Activated CD4-positive, alpha-beta memory T cell treated with anti-CD3 and anti-CD28 coated beads for 36 hours (primary cell): ENCODE data around the gene PGBD5. TPM values are rescaled to one million over a fixed set of nuclear protein-coding genes. Genes with fewer than 3 reads are reported as not detected.

Experiments
- CTCF ChIA-PET: fragments of 350-600 bp; sonication (Branson Sonifier 250); formaldehyde crosslinking; loops from one replicate; lab custom pipeline; 2021; ENCODE audit warnings: antibody characterized with exemption, inconsistent platforms; lab: Charles Lee
- POLR2A ChIA-PET: fragments of 350-600 bp; sonication (Branson Sonifier 250); formaldehyde crosslinking; loops from one replicate; lab custom pipeline; 2021; ENCODE audit warnings: antibody characterized with exemption; lab: Charles Lee
- DNase-seq: peaks from one replicate; pipeline ENCODE4 v3.0.0-alpha.2; 2020
- H3K27ac Mint-ChIP-seq: one replicate; pipeline ENCODE4 v1.8.0; 2021; ENCODE audit warnings: mixed read lengths
- H3K27me3 Mint-ChIP-seq: one replicate; pipeline ENCODE4 v1.8.0; 2021; ENCODE audit warnings: mixed read lengths
- H3K36me3 Mint-ChIP-seq: one replicate; pipeline ENCODE4 v1.8.0; 2021; ENCODE audit warnings: mixed read lengths
- H3K4me1 Mint-ChIP-seq: one replicate; pipeline ENCODE4 v1.8.0; 2021; ENCODE audit warnings: low read depth, mixed read lengths
- H3K4me3 Mint-ChIP-seq: one replicate; pipeline ENCODE4 v1.8.0; 2021; ENCODE audit warnings: mild to moderate bottlenecking, mixed read lengths
- H3K9me3 Mint-ChIP-seq: one replicate; pipeline ENCODE4 v1.8.0; 2021; ENCODE audit warnings: mixed read lengths
- intact Hi-C: fragments of 100-400 bp; cut with micrococcal nuclease; formaldehyde crosslinking; loops from one replicate; pipeline ENCODE4 v1.15.1; 2023
- total RNA-seq, 2 experiments: library from RNA; stranded (reverse); gene quantifications; one replicate each; pipeline ENCODE4 v1.2.3, GENCODE V29; 2021

The PGBD5 gene
- total RNA-seq, 2 experiments from 2014 or later = 0.02 TPM; not detected in 1

DNA sequence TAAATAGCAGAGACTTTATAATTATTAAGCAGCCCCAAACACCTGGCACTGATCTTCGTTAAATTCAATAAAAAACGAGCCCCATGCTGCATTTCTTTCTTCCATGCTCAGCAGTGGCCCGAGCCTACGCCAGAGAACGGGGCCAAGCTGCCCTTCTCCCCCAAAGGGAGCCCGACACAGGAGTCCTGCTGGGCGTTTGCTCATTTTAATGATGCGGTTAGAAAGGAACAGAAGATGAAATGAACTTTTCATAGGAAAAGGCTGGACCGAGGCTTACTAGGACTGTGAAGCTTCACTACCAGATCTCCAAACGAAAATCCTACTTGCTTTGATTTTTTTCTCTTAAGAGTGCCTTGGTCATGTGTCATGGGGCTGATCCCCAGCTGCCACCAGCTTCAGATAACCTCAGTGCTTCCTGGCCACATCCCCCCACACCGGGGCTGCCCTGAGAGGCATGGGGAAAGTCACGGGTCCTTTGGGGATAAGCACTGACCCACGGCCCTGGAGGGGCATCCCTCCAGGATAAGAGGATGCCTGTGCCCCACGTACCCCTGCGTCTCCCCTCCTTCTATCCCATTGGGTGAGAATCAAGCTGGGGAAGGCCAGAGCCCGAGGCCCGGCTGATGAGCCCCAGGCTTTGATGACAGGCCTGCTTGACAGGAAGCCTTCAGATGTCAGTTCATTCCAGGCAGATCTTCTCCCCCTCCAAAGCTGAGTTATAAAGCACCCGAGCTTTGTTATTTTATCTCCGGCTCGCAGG is 34.2 kb downstream of the PGBD5 start:
- Mint-ChIP-seq H3K9me3 (no peaks in the 10 kb centered on the region), H3K4me1 (no peaks in the 10 kb centered on the region), H3K4me3 (no peak overlapping the region), H3K36me3 (no peaks in the 10 kb centered on the region), H3K27ac (no peak overlapping the region), H3K27me3 (peaks cover 9% of the 10 kb centered on the region)
- POLR2A ChIA-PET = no interaction called here
- CTCF ChIA-PET = no interaction called here
- intact Hi-C loops = no loop called here
- DNase-seq = no peak

DNA sequence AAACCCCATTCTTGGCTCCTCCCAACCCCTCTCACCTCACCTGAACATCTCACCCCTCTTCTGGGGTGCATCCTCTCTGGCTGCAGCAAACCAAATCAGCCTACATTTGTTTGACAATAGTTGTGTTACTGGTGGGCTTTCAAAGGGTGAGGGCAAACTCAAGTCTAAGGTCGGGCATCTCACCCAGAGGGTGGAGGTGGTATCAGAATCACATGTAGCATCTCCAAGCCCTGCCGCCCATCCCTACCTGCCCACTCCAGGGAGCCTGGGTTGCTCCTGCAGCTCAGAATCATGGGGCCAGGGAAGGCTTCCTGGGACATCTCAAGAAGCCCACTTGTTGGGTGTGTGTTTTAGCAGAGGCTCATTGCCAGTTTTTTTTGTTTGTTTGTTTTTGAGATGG is 35.8 kb downstream of the PGBD5 start:
- Mint-ChIP-seq H3K4me3 (no peak overlapping the region), H3K4me1 (no peaks in the 10 kb centered on the region), H3K27ac (no peak overlapping the region), H3K36me3 (no peaks in the 10 kb centered on the region), H3K9me3 (no peaks in the 10 kb centered on the region), H3K27me3 (peaks cover 5% of the 10 kb centered on the region)
- ChIA-PET POLR2A (no interaction called here), CTCF (no interaction called here)
- intact Hi-C loops = no loop called here
- no peak for DNase-seq

- POLR2A ChIA-PET = no interaction called here
- no peak overlapping the region for H3K4me3 Mint-ChIP-seq
- intact Hi-C loops = no loop called here
- CTCF ChIA-PET = no interaction called here
- no peaks in the 10 kb centered on the region for H3K4me1 Mint-ChIP-seq
- H3K27ac Mint-ChIP-seq = no peak overlapping the region
- H3K9me3 Mint-ChIP-seq = no peaks in the 10 kb centered on the region
- peaks cover 8% of the 10 kb centered on the region for H3K27me3 Mint-ChIP-seq
- no peak for DNase-seq
- H3K36me3 Mint-ChIP-seq = no peaks in the 10 kb centered on the region
Observed at GRCh38 chr1:230387876-230388275, 38.3 kb downstream of the PGBD5 start.

DNA sequence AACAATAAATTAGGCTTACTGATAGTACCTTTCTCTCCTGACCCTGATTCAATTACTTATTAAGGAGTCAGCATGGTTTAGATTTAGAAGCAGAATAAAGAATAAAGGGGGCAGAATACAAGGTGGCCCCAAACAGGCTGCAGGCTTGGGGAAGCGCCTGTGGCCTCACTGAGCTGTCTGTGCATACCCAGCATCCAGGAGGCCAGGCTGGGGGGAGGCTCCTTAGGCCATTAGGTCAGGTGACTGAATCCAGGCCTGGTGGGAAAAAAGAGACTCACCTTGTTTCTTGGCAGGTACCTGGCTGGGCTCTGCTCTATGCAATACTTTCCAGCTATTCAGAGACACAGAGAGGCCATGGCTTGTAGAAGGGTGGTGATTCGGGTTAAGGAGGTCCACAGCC is 38.8 kb downstream of the PGBD5 start:
- Mint-ChIP-seq H3K9me3 (no peaks in the 10 kb centered on the region), H3K36me3 (no peaks in the 10 kb centered on the region)
- intact Hi-C loops = no loop called here

GRCh38 chr1:230386637-230387262 is 39.4 kb downstream of the PGBD5 start:
- POLR2A ChIA-PET = no interaction called here
- Mint-ChIP-seq H3K27me3 (peaks cover 3% of the 10 kb centered on the region), H3K36me3 (no peaks in the 10 kb centered on the region), H3K27ac (no peak overlapping the region), H3K4me3 (no peak overlapping the region), H3K9me3 (no peaks in the 10 kb centered on the region), H3K4me1 (no peaks in the 10 kb centered on the region)
- CTCF ChIA-PET = no interaction called here
- no peak for DNase-seq
- intact Hi-C loops = no loop called here

More for the DNA sequence above, 38.8 kb downstream of the PGBD5 start:
- ChIA-PET CTCF (no interaction called here), POLR2A (no interaction called here)
- H3K4me1 Mint-ChIP-seq = no peaks in the 10 kb centered on the region
- DNase-seq = no peak
- H3K27ac Mint-ChIP-seq = no peak overlapping the region
- peaks cover 4% of the 10 kb centered on the region for H3K27me3 Mint-ChIP-seq
- H3K4me3 Mint-ChIP-seq = no peak overlapping the region

DNA sequence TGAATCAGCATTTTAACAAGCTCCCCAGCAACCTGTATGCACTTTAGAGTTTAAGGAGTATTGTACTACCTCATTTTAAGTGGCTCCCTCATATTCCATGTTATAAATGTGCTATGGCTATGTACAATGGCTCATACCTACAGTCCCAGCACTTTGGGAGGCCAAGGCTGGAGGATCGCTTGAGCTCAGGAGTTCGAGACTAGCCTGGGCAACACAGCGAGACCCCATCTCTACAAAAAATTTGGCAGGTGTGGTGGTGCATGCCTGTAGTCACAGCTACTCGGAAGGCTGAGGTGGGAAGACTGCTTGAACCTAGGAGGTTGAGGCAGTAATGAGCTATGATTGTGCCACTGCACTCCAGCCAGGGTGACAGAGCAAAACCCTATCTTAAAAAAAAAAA is 40.2 kb downstream of the PGBD5 start:
- Mint-ChIP-seq H3K4me3 (no peak overlapping the region), H3K9me3 (no peaks in the 10 kb centered on the region), H3K4me1 (no peaks in the 10 kb centered on the region), H3K27ac (no peak overlapping the region), H3K36me3 (no peaks in the 10 kb centered on the region), H3K27me3 (peaks cover 3% of the 10 kb centered on the region)
- DNase-seq = no peak
- ChIA-PET CTCF (no interaction called here), POLR2A (no interaction called here)
- intact Hi-C loops = no loop called here

GRCh38 chr1:230385158-230385450 is 41.0 kb downstream of the PGBD5 start:
- Mint-ChIP-seq H3K9me3 (no peaks in the 10 kb centered on the region), H3K27me3 (peaks cover 3% of the 10 kb centered on the region), H3K27ac (no peak overlapping the region), H3K36me3 (no peaks in the 10 kb centered on the region), H3K4me1 (no peaks in the 10 kb centered on the region), H3K4me3 (no peak overlapping the region)
- intact Hi-C loops = no loop called here
- DNase-seq = no peak
- ChIA-PET CTCF (no interaction called here), POLR2A (no interaction called here)

DNA sequence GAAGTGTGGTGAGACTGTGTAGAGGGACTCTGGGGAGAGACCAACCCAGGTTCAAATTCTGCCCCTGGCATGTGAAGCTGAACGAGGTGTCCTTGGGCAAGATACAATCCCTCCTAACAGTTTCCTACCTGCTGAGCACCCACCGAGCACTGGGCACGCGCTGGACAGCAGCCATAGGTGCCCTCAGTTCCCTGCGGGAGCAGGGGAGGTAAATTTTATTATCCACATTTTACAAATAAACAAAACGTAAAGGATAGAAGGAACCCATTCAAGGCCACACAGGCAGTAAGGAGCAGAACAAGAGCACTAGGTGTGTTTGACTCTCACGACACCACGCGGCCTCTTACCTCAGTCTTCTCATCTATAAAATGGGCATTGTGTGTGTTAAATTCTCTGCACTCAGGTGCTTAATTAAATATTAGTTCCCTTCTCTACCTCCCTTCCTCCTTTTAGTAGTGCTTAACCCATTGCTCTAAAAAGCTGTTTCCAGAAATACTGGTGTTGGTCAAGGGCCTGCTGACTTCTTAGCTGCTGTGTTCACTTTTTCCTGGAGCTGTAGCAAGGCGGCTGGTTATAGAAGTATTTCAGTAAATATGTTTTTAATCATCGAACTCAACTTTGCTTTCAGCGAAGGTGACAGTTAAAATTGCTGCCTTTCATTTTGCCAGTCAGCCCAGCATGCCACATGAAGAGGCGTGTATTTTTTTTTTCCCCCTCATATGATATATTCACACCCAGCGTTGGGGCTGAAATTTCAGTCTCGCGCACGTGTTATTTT is 41.6 kb downstream of the PGBD5 start:
- no peaks in the 10 kb centered on the region for H3K36me3 Mint-ChIP-seq
- ChIA-PET CTCF (no interaction called here), POLR2A (no interaction called here)
- H3K4me1 Mint-ChIP-seq = no peaks in the 10 kb centered on the region
- peaks cover 4% of the 10 kb centered on the region for H3K9me3 Mint-ChIP-seq
- intact Hi-C loops = no loop called here
- no peak overlapping the region for H3K4me3 Mint-ChIP-seq
- H3K27ac Mint-ChIP-seq = no peak overlapping the region
- DNase-seq = no peak
- peaks cover 3% of the 10 kb centered on the region for H3K27me3 Mint-ChIP-seq

- Mint-ChIP-seq H3K4me1 (no peaks in the 10 kb centered on the region), H3K9me3 (peaks cover 11% of the 10 kb centered on the region), H3K36me3 (no peaks in the 10 kb centered on the region), H3K4me3 (no peak overlapping the region), H3K27ac (no peak overlapping the region), H3K27me3 (peaks cover 3% of the 10 kb centered on the region)
- POLR2A ChIA-PET = interaction anchor here (0.6 kb wide), 1 partner anchor 150 kb away, joined by 3 read pairs; no protein-coding TSS in a partner anchor
- CTCF ChIA-PET = no interaction called here
- DNase-seq = no peak
- intact Hi-C loops = no loop called here
Observed at GRCh38 chr1:230383425-230383824, 42.7 kb downstream of the PGBD5 start.

DNA sequence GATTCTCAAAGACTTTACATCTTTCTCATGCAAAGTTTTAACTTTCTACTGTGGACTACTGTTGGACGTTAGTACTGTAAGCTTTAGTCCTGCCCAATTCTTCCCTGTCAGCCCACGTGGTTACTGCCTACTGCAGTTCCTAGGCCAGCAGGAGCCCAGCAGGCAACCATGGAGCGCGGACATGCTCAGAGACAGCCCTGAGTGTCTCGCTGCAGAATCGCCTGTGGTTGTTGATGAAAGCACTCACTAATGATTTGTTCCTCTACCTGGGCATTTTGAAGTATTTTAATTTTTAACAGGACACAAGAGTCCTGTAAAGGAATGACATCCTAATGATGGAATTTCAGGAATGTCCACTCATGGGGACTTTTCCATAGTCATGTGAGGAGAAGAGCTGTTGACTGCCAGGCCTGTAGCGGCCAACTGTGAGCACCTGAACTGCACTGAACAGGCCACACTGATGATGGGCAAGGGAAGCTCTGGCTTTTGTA is 44.1 kb downstream of the PGBD5 start:
- Mint-ChIP-seq H3K27ac (no peak overlapping the region), H3K9me3 (peaks cover 11% of the 10 kb centered on the region), H3K4me3 (no peak overlapping the region), H3K36me3 (no peaks in the 10 kb centered on the region), H3K27me3 (peaks cover 3% of the 10 kb centered on the region), H3K4me1 (no peaks in the 10 kb centered on the region)
- intact Hi-C loops = no loop called here
- POLR2A ChIA-PET = no interaction called here
- CTCF ChIA-PET = no interaction called here
- DNase-seq = no peak

DNA sequence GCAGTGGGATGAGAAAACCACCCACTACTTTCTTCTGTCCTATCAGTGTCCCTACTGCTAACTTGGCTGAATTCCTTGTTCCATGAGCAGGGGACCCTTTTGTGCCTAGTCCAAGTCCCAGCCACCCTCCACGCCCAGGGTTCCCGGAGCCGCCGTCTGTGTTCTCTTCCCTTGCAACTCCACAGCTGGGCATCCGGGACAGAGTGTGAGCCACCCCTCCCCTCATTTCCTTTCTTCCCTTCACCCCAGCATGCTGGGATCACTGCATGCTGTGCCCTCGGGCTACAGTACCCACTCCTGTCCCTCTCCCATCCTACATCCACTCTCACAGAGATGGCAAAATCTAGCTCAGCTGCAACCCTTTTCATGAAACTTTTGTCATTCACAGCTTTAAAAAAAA is 44.5 kb downstream of the PGBD5 start:
- ChIA-PET POLR2A (no interaction called here), CTCF (no interaction called here)
- Mint-ChIP-seq H3K9me3 (peaks cover 11% of the 10 kb centered on the region), H3K4me1 (no peaks in the 10 kb centered on the region), H3K27me3 (peaks cover 3% of the 10 kb centered on the region), H3K27ac (no peak overlapping the region), H3K36me3 (no peaks in the 10 kb centered on the region), H3K4me3 (no peak overlapping the region)
- no peak for DNase-seq
- intact Hi-C loops = no loop called here

- ChIA-PET CTCF (no interaction called here), POLR2A (no interaction called here)
- peaks cover 3% of the 10 kb centered on the region for H3K27me3 Mint-ChIP-seq
- no peak overlapping the region for H3K4me3 Mint-ChIP-seq
- intact Hi-C loops = no loop called here
- DNase-seq = no peak
- no peaks in the 10 kb centered on the region for H3K4me1 Mint-ChIP-seq
- H3K36me3 Mint-ChIP-seq = no peaks in the 10 kb centered on the region
- H3K27ac Mint-ChIP-seq = no peak overlapping the region
- peaks cover 11% of the 10 kb centered on the region for H3K9me3 Mint-ChIP-seq
Observed at GRCh38 chr1:230381049-230381467, 45.1 kb downstream of the PGBD5 start.
